HFF-Myc (cell line): ENCODE results near the gene SLC25A28.

Experiments
- DNase-seq: peaks from one replicate; pipeline ENCODE4 v3.0.0-alpha.2; 2011; ENCODE audit warnings: low read depth; ENCODE audit errors: extremely low read depth
- H3K4me3 ChIP-seq: replicated peaks from 2 replicates; pipeline ENCODE4 v1.5.1; 2011; ENCODE audit warnings: low read depth, mild to moderate bottlenecking, control low read depth, low read length
- TF ChIP-seq, protein P1 (sequence below): IDR thresholded peaks from 2 replicates; pipeline ENCODE4 v1.5.1; 2012; ENCODE audit warnings: mild to moderate bottlenecking, low read depth, low read length, control low read depth; ENCODE audit errors: missing control alignments

The SLC25A28 gene

GRCh38 chr10:99617696-99618095 is 2.5 kb downstream of the SLC25A28 start:
- peak overlapping the region; percentile 83 for H3K4me3 ChIP-seq
- no peak for DNase-seq
- TF ChIP-seq, protein P1, sequence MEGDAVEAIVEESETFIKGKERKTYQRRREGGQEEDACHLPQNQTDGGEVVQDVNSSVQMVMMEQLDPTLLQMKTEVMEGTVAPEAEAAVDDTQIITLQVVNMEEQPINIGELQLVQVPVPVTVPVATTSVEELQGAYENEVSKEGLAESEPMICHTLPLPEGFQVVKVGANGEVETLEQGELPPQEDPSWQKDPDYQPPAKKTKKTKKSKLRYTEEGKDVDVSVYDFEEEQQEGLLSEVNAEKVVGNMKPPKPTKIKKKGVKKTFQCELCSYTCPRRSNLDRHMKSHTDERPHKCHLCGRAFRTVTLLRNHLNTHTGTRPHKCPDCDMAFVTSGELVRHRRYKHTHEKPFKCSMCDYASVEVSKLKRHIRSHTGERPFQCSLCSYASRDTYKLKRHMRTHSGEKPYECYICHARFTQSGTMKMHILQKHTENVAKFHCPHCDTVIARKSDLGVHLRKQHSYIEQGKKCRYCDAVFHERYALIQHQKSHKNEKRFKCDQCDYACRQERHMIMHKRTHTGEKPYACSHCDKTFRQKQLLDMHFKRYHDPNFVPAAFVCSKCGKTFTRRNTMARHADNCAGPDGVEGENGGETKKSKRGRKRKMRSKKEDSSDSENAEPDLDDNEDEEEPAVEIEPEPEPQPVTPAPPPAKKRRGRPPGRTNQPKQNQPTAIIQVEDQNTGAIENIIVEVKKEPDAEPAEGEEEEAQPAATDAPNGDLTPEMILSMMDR = no peak

- H3K4me3 ChIP-seq = no peak overlapping the region
- TF ChIP-seq, protein P1 = no peak
- DNase-seq = no peak
Measured at GRCh38 chr10:99615426-99615825, 4.8 kb downstream of the SLC25A28 start.

DNA sequence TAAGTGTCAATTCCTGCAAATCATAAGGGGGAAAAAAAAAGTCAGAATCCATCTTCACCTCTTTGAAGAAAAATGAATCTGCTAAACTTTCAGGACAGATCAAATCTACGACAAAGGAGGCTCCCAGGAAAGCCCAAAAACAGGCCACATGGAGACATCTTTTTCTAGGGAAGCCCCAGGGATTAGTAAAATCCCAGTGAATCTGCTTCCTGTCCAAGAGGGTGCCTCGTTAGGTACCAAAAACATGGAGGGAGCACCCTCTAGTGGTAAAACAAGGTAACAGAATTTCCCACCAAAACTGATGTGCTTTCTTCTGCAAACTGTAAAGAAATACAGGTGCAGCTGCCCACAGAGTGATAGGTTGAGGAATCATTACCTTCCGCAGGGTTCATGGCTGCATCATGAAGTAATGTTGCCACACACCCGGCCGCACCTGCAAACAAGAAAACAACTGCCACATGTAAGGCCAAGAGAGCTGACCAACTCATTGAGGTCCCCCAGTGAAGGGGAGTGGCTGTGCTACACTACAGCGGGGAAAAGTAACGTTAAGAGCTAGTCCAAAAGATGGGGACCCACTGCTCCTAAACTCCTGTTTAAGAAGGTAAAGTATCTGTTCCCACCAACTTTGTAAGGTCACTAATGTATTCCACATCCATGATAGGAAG is 7.9 kb downstream of the SLC25A28 start:
- H3K4me3 ChIP-seq = no peak overlapping the region
- peak; percentile 56 for DNase-seq
- TF ChIP-seq, protein P1 = peak; percentile 80

DNA sequence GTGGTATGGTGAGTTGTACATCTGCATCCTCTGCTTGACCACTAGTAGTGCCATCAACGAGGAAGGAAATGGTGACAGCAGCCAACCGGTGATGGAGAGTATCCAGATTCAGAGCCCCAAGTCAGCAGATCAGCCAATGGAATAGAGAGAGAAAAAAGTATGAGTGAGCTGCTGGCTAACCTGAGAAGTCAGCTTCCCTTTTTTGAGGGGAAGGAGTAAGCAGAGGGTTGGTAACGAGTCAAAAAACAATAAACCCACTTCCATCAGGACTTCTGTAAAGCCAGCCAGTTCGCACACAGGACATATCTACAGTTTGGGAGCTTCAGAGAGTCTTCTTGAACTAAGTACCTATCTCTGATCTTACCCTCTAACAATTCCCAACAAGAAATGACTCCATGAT is 8.9 kb downstream of the SLC25A28 start:
- TF ChIP-seq, protein P1 = no peak
- no peak for DNase-seq
- H3K4me3 ChIP-seq = no peak overlapping the region

GRCh38 chr10:99610221-99610620 is 10.0 kb downstream of the SLC25A28 start:
- DNase-seq = no peak
- TF ChIP-seq, protein P1 = no peak
- H3K4me3 ChIP-seq = no peak overlapping the region

DNA sequence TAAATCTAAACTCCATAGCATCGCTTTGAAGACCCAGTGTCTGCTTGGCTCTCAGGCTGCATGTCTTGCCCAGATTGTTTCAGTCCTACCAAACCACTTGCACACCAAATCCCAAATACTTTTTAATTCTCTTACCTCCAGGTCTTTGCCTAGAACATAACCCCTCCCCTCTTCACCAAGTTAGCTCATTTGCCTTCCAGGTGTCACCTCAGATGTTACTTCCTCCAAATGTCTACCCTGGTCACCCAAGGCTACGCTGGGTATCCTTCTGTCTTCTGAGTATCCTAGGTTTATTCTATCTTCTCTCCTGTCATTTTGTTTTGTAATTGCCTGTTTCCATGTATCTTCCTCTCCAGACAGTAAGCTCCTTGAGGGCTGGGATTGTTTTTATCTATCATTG is 11.1 kb downstream of the SLC25A28 start:
- DNase-seq = no peak
- no peak overlapping the region for H3K4me3 ChIP-seq
- TF ChIP-seq, protein P1 = no peak

GRCh38 chr10:99605351-99605750 is 14.9 kb downstream of the SLC25A28 start:
- H3K4me3 ChIP-seq = no peak overlapping the region
- TF ChIP-seq, protein P1 = no peak
- no peak for DNase-seq
